GM21381 (cell line): ENCODE measurements around the gene TSPAN5.

Experiments used
- ATAC-seq: cut with Tn5 transposase; IDR thresholded peaks from one replicate; pipeline ENCODE4 v1.9.1; 2021; ENCODE audit warnings: mild to moderate bottlenecking, moderate library complexity; ENCODE audit not compliant: unreplicated experiment

The TSPAN5 gene

GRCh38 chr4:98522062-98522461 lies 136.3 kb downstream of the TSPAN5 start:
- no peak for ATAC-seq

DNA sequence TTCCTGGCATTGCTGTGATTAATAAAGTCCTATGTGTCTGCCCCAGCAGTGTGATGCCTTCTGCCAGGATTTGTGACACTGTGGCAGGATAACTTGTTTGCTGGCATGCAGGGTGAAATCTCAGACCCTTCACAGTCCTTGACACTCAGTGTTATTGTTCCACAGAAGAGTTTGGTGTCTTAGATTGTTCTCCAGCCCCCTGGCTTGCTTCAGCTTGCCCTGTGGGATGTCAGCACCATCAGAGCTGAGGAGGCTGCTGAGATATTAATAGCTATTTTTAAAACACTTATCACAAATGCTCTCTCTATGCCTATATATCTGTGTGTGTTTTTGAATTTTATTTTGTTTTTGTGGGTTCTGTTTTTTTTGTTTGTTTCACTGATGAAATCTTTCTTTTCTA lies 136.9 kb downstream of the TSPAN5 start:
- no peak for ATAC-seq

DNA sequence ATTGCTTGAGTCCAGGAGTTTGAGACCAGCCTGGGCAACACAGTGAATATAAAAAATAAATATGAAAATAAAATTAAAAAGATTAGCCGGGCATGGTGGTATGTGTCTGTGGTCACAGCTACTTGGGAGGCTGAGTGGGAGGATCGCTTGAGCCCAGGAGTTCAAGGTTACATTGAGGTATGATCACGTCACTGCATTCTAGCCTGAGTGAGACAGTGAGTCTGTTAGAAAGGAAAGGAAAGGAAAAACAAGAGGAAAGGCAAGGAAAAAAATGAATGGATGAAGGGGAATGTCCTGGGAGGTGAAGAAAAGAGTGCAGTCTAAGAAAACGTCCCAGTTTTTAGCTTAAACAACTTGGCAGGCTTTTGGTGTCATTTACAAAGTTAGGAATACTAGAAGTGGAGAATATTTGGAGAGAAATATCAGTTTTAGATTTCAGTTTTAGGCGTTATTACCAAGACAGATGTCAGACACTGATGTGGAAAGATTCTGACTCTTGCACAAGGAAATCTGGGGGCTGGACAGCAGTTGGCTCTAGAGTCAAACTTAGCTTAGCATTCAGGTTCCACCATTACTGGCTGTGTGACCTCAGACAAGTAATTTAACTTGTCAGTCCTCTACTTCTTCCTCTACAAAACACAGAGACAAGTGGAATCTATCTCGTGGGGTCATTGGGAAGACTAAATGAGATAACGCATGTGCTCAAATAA lies 139.0 kb downstream of the TSPAN5 start:
- no peak for ATAC-seq

GRCh38 chr4:98518559-98519267 lies 139.7 kb downstream of the TSPAN5 start:
- ATAC-seq, result peak; percentile 92

- ATAC-seq, result no peak
These were observed 141.0 kb downstream of the TSPAN5 start for GRCh38 chr4:98517218-98518021.

GRCh38 chr4:98516441-98517217 lies 141.8 kb downstream of the TSPAN5 start:
- no peak for ATAC-seq

GRCh38 chr4:98516042-98516440 lies 142.4 kb downstream of the TSPAN5 start:
- ATAC-seq, result no peak

DNA sequence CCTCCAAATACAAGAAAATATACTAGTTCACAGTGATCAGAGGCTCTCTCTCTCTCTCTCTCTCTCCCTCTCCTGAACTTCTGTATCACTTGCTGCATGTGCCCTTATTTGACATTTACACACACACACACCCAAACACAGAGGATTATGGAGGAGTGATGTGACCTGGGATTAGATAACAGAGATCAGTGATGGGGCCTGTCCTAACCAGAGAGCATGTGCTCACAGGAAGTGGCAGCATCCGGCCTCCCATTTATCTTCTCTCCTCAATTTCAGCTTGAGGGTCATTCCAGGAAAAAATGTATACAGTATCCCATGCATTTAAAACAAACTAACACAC lies 143.0 kb downstream of the TSPAN5 start:
- no peak for ATAC-seq

DNA sequence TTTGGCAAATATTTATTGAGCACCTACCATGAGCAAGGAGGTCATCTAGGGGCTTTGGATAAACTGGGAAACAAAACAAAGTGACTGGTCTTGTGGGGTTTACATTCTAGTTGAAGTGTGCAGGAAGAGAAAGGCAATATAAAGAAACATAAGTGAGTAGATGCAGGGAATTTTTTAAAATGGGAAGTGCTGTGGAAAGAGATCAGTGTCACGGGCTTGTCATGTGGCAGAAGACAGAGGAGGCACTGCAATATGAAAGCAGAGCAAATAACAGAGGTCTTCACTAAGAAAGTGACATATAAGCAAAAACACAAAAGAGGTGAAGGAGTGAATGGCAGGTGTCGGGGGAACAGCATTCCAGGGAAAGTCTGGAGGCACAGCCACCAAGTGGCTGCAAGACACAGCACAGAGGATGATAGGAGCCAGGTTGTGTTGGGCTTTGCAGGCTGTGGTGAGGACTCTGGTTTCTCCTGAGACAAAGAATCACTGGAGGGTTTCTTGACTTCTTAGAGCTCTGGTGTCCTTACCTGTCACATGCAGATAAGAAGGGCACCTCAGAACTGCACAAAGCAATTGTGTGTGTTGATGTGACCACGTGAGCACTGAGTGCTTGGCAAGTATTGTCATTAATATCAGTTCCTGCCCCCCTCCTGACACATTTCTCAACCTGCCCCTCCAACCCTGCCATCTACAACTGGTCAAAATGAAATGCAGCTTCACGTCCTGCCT lies 143.5 kb downstream of the TSPAN5 start:
- ATAC-seq, result no peak

GRCh38 chr4:98512918-98513317 lies 145.5 kb downstream of the TSPAN5 start:
- no peak for ATAC-seq

DNA sequence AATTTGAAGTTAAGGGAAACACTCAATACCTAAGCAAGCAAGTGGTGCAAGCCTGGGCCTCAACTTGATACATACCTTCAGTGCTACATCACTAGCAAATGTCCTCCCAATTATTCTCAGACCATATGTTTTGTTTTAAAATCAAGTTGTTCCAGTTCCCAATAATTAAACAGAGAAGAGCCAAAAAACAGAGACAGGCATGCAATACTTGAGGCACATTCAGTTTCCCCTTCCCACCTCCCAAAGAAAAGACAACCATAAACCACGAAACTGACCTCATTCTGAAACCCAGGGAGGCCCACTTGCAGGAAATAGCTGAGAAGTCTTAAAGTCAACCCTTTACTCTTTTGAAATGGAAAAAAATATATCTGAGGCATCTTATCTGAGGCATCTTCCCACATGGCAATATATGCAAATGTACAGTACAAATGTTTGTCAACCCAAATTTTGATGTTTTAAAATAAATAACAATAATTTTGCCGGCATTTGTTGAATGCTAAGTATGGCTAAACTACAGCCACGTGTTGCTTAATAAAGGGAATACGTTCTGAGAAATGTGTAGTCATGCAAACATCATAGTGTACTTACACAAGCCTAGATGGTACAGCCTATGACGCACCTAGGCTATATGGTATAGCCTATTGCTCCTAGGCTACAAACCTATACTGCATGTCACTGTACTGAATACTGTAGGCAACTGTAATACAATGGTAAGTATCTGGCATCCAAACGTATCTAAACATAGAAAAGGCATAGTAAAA lies 147.5 kb downstream of the TSPAN5 start:
- ATAC-seq, result no peak

DNA sequence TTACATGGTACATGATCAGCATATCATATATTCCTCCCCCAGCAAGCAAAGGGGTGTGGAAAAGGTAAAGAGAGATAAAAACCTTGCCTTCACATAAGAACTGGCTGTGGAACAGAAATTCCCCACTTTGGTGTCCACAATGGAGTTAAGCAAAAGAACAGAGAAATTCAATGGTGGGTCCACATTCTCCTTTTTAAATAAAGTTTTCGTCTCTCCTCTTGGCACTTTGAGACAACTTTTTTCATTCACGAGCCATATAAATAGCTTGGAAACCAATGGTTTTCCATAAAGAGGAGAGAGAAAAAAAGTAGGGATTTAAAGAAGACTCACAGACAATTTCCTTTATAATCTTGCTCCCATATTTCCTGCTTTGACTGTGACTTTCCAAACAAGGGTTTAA lies 148.1 kb downstream of the TSPAN5 start:
- no peak for ATAC-seq

GRCh38 chr4:98509721-98510120 lies 148.7 kb downstream of the TSPAN5 start:
- ATAC-seq, result no peak

- no peak for ATAC-seq
These were observed 149.4 kb downstream of the TSPAN5 start for GRCh38 chr4:98508829-98509598.

DNA sequence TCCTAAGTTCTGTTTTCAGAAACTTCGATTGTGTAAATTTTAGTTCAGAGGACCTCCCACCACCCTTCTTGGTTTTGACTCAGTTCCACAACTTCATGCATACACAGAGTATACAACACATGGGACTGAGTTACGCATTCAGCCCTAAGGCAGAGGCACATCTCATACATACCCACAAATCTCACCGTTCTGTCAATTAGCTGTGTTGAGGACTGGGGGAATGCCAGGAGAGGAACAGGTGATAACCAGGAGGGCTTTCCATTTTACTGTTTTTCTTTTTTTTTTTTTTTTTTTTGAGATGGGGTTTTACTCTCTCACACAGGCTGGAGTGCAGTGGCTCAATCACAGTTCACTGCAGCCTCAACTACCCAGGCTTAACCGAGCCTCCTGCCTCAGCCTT lies 150.2 kb downstream of the TSPAN5 start:
- no peak for ATAC-seq

DNA sequence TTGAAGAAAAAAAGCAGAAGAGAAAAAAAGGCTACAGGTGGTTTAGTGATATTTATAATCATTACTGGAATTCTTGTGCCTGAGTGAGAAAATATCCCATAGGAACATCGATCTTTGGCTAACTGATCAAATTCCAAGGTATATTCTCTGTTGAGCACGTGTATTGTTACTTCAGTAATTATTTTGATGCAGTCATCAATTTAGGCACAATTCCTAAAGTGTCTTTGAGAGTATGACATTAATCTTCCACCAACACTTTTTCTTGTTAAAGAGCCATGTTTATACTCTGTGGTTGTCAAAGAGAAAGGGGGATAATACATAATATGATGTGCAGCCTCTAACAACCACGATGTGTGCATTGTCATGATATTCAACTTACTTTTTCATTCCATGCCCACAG lies 151.1 kb downstream of the TSPAN5 start:
- ATAC-seq, result no peak

GRCh38 chr4:98506462-98507132 lies 151.8 kb downstream of the TSPAN5 start:
- no peak for ATAC-seq

GRCh38 chr4:98505992-98506391 lies 152.4 kb downstream of the TSPAN5 start:
- ATAC-seq, result no peak
